Endometrium (tissue), 2 donors: Measurements from ENCODE around the gene ELP6.
"Not testable (repeated sequence)": the region's sequence is repeated elsewhere in the genome, so short reads cannot be mapped to it uniquely, and the experiment has no call there.

Experiments
- FAIRE-seq: peaks from 2 replicates; lab custom pipeline; 2012; peaks lifted over from hg19 to GRCh38; lab: Jason Lieb, UNC
- donor health status: control.
- donor health status: control.

ELP6 gene

DNA sequence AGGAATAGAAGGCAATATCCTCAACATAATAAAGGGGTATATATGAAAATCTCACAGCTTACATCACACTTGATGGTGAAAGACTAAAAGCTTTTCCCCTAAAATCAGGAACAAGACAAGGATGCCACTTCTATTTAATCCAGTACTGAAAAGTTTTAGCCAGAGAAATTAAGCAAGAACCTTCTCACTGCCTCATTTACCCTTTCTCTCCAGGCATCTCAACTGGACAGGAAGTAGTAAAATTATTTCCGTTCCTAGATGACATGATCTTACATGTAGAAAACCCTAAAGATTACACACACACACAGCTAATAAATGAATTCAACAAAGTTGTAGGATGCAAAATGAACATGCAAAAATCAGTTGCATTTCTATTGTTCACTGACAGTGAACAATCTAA lies 48.9 kb downstream of the ELP6 start:
- no peak for FAIRE-seq

DNA sequence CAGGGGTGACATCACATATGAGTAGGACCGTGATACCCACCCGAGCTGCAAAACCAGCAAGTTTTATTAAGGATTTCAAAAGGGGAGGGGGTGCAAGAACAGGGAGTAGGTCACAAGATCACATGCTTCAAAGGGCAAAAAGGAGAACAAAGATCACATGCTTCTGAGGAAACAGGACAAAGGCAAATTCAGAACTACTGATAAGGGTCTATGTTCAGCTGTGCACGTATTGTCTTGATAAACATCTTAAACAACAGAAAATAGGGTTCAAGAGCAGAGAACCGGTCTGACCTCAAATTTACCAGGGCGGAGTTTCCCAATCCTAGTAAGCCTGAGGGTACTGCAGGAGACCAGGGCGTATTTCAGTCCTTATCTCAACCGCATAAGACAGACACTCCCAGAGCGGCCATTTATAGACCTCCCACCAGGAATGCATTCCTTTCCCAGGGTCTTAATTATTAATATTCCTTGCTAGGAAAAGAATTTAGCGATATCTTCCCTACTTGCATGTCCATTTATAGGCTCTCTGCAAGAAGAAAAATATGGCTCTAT lies 53.9 kb downstream of the ELP6 start:
- FAIRE-seq: not testable (repeated sequence)

DNA sequence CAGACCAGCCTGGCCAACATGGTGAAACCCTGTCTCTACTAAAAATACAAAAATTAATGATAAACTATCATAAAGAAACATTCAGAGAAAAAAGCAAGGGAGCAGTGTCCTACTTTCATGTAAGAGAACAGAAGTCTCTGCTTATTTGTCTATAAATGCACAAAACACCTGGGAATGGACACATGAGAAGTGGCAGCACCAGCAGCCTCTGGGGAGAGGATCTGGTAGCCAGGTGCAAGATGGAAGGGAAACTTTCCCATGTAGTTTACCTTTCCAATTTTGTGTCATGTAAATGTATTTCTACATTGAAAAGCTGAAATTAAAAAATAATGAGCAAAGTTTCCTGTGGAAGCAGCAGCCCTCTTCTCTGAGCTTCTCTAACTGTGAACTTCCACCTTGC lies 56.5 kb downstream of the ELP6 start:
- FAIRE-seq: no peak

DNA sequence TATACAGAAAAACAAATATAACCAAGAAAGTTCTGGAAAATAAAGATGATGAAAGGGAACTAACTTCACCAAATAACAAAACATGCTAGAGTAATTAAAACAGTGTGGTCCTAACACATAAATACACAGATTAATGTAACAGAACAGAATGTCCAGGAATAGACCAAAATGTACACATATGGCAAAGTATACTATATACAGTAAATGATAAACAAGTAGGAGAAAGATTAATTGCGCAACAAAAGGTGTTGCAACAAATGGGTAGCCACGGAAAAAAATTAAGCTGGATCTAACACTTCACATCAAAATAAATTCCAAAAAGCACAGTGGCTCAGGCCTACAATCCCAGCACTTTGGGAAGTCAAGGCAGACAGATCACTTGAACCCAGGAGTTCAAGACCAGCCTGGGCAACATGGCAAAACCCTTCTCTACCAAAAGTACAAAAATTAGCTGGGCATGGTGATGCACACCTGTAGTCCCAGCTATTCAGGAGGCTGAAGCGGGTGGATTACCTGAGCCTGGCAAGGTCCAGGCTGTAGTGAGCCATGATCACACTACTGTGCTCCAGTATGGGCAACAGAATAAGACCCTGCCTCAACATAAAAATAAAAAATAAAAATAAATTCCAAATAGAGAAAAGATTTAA lies 57.6 kb downstream of the ELP6 start:
- FAIRE-seq: no peak

DNA sequence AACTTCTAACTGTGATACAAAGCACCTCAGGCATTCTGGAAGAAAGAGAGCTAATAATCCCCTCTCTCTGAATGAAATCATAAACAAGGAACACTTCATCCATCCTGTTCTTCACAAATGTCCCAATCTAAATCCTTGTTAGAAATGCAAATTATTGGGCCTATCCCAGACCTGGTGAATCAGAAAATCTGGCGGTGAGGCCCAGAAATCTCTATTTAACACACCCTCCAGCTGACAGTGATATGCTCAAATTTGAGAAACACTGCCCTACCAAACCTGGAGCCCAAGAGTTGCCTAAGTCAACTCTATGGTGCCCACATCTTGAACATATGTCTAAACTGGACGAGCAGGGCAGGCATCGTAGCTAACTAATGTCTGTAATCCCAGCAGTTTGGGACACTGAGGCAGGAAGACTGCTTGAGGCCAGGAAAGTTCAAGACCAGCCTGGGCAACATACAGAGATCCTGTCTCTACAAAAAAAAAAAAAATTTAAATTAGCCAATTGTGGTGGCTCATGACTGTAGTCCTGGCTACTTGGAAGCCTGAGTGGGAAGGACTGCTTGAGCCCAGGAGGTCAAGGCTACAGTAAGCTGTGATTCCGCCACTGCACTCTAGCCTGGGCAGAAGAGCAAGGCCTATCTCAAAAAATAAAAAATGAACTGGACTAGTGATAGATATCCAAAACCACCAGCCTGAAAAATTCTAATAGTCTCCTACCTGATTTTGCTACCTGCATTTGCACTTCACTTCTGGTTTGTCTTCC lies 60.9 kb downstream of the ELP6 start:
- FAIRE-seq: no peak
